Endodermal cell (in vitro differentiated cells): Measurements from ENCODE around the gene MYH13. TPM values are rescaled to one million over a fixed set of nuclear protein-coding genes. Genes with fewer than 3 reads are reported as not detected.

Experiments used
- DNase-seq: peaks from one replicate; pipeline ENCODE4 v3.0.0-alpha.2; 2017
- H3K27ac ChIP-seq: 2 replicates; pipeline ENCODE4 v1.5.1; 2013; ENCODE audit warnings: mild to moderate bottlenecking, low read depth, low read length, moderate library complexity
- H3K27me3 ChIP-seq: 2 replicates; pipeline ENCODE4 v1.6.1; 2013; ENCODE audit warnings: mild to moderate bottlenecking, low read length, moderate library complexity; ENCODE audit not compliant: insufficient read depth, control insufficient read depth, poor library complexity, severe bottlenecking
- H3K36me3 ChIP-seq: 2 replicates; pipeline ENCODE4 v1.7.0; 2013; ENCODE audit warnings: mild to moderate bottlenecking, low read length, moderate library complexity; ENCODE audit not compliant: control insufficient read depth, insufficient read depth
- H3K4me1 ChIP-seq: one replicate; pipeline ENCODE4 v1.7.0; 2013; ENCODE audit warnings: low read length; ENCODE audit not compliant: control insufficient read depth, insufficient read depth
- H3K4me3 ChIP-seq: 2 replicates; pipeline ENCODE4 v1.5.1; 2013; ENCODE audit warnings: mild to moderate bottlenecking, low read length, moderate library complexity
- H3K9ac ChIP-seq: 2 replicates; pipeline ENCODE4 v1.6.1; 2013; ENCODE audit warnings: mild to moderate bottlenecking, low read length, moderate library complexity; ENCODE audit not compliant: poor library complexity, severe bottlenecking; ENCODE audit errors: extremely low read depth
- H3K9me3 ChIP-seq: 2 replicates; pipeline ENCODE4 v1.6.1; 2013; ENCODE audit warnings: mild to moderate bottlenecking, low read length, moderate library complexity; ENCODE audit not compliant: control insufficient read depth
- H3K27ac Mint-ChIP-seq: 2 replicates; pipeline ENCODE4 v1.8.0; 2020; ENCODE audit warnings: mixed read lengths
- H3K27me3 Mint-ChIP-seq: 2 replicates; pipeline ENCODE4 v1.8.0; 2021; ENCODE audit warnings: mild to moderate bottlenecking, mixed read lengths; ENCODE audit not compliant: insufficient read depth
- H3K36me3 Mint-ChIP-seq: 2 replicates; pipeline ENCODE4 v1.8.0; 2020; ENCODE audit warnings: low read depth, mixed read lengths
- H3K4me1 Mint-ChIP-seq: 2 replicates; pipeline ENCODE4 v1.8.0; 2020; ENCODE audit warnings: mixed read lengths
- H3K4me3 Mint-ChIP-seq: 2 replicates; pipeline ENCODE4 v1.8.0; 2020; ENCODE audit warnings: mild to moderate bottlenecking, moderate library complexity, mixed read lengths
- H3K9me3 Mint-ChIP-seq: 2 replicates; pipeline ENCODE4 v1.8.0; 2020; ENCODE audit warnings: mild to moderate bottlenecking, mixed read lengths
- CTCF ChIP-seq: fragments of 200-600 bp; sonication (generic); conservative IDR thresholded peaks from 2 replicates; pipeline ENCODE4 v1.5.0; 2021; ENCODE audit warnings: antibody characterized with exemption, mild to moderate bottlenecking
- WGBS, 2 experiments: methylation state at CpG; one replicate each; pipeline versions ENCODE4 v1.1.5 to v1.1.7; 2013; ENCODE audit warnings: missing lambda C conversion rate in 2 of 2, mixed read lengths in 1 of 2; ENCODE audit not compliant: insufficient coverage in 1 of 2, insufficient read length in 1 of 2; 5-methylcytosine and 5-hydroxymethylcytosine counted together
- total RNA-seq, 2 donors: library from RNA; stranded (reverse); fragmentation: NEBNext Ultra II Directional in 1 of 2; extraction: Animal tissue kit (Norgen Biotek cat#: 25700) in 1 of 2; gene quantifications; 2 replicates in 1 of 2; 3 replicates in 1 of 2; pipeline ENCODE4 v1.2.1, GENCODE V29; 2021

Gene MYH13
- total RNA-seq, 2 donors from 2014 or later: not detected

DNA sequence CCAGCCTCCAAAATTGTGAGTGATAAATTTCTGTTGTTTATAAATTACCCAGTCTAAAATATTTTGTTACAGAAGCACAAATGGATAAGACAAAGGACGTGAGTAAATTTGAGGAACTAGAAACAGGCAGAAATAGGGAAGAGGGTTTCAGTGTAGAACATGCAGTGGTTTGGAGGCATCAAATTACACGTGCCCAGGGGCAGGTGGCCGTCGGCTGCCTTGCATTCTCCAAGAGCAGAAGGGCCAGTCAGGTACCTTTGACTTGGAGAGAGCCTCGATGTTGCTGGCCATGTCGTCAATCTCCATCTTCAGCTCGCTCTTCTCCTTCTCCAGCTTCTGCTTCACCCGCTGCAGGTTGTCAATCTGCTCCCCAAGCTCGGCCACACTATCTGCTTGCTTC is 54.3 kb downstream of the MYH13 start:
- H3K27me3 ChIP-seq: no peaks in the 10 kb centered on the region
- no peak overlapping the region for H3K9ac ChIP-seq
- no peaks in the 10 kb centered on the region for H3K9me3 ChIP-seq
- Mint-ChIP-seq H3K4me1 (no peaks in the 10 kb centered on the region), H3K9me3 (no peaks in the 10 kb centered on the region), H3K4me3 (no peak overlapping the region), H3K36me3 (no peaks in the 10 kb centered on the region), H3K27me3 (peaks cover 3% of the 10 kb centered on the region), H3K27ac (no peak overlapping the region)
- DNase-seq: no peak
- H3K4me3 ChIP-seq: no peak overlapping the region
- 71 to 77% methylated on average over 7 to 9 of the region's 9 CpGs for WGBS, 2 experiments
- H3K4me1 ChIP-seq: no peaks in the 10 kb centered on the region
- no peaks in the 10 kb centered on the region for H3K36me3 ChIP-seq
- no peak for TF ChIP-seq CTCF
- H3K27ac ChIP-seq: no peak overlapping the region

DNA sequence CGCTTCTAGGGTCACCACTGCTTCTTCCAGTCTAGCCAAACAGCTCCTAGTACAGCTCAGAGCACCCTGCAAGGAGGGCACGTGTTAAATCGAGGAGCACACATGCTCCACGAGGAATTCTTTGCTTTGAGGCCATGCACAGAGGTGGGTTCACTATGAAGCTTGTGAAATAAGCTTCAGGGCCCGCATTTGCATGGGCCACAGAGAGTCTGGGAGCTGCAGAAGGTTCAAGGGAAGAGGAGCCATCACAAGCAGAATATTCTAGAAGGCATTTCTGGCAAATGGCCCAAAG is 55.3 kb downstream of the MYH13 start:
- H3K4me3 ChIP-seq: no peak overlapping the region
- no peak overlapping the region for H3K27ac Mint-ChIP-seq
- no peaks in the 10 kb centered on the region for H3K9me3 ChIP-seq
- H3K4me3 Mint-ChIP-seq: no peak overlapping the region
- H3K27ac ChIP-seq: no peak overlapping the region
- 88 to 89% methylated on average over 1 to 5 of the region's 5 CpGs for WGBS, 2 experiments
- no peaks in the 10 kb centered on the region for H3K4me1 Mint-ChIP-seq
- no peaks in the 10 kb centered on the region for H3K4me1 ChIP-seq
- no peaks in the 10 kb centered on the region for H3K27me3 ChIP-seq
- peaks cover 3% of the 10 kb centered on the region for H3K27me3 Mint-ChIP-seq
- H3K36me3 ChIP-seq: no peaks in the 10 kb centered on the region
- peak; percentile 4 for TF ChIP-seq CTCF
- no peak overlapping the region for H3K9ac ChIP-seq
- DNase-seq: no peak
- no peaks in the 10 kb centered on the region for H3K36me3 Mint-ChIP-seq
- H3K9me3 Mint-ChIP-seq: no peaks in the 10 kb centered on the region

- no peak overlapping the region for H3K27ac Mint-ChIP-seq
Measured at GRCh38 chr17:10316801-10317542, 55.8 kb downstream of the MYH13 start.

More at GRCh38 chr17:10316801-10317542, 55.8 kb downstream of the MYH13 start:
- Histone ChIP-seq H3K27me3 (no peaks in the 10 kb centered on the region), H3K27ac (no peak overlapping the region), H3K9me3 (no peaks in the 10 kb centered on the region), H3K36me3 (no peaks in the 10 kb centered on the region), H3K4me3 (no peak overlapping the region), H3K9ac (no peak overlapping the region), H3K4me1 (no peaks in the 10 kb centered on the region)
- Mint-ChIP-seq H3K4me3 (no peak overlapping the region), H3K27me3 (peaks cover 3% of the 10 kb centered on the region), H3K4me1 (no peaks in the 10 kb centered on the region), H3K9me3 (no peaks in the 10 kb centered on the region), H3K36me3 (no peaks in the 10 kb centered on the region)
- peak; percentile 94 for DNase-seq
- peak; percentile 89 for TF ChIP-seq CTCF
- WGBS, 2 experiments: 78 to 79% methylated on average over 13 to 18 of the region's 19 CpGs
